Skin epidermis (tissue), 12 donors: Measurements from ENCODE around the gene HPDL.
"Not testable (repeated sequence)": the region's sequence is repeated elsewhere in the genome, so short reads cannot be mapped to it uniquely, and the experiment has no call there.

Source experiments
- H3K27ac ChIP-seq, 21 experiments: fragments of 200-600 bp; sonication (generic) in 11 of 21; one replicate each; pipeline ENCODE4 v1.5.0; 2020; ENCODE audit warnings: mild to moderate bottlenecking in 3 of 21, inconsistent platforms in 2 of 21, moderate library complexity in 2 of 21
- H3K4me3 ChIP-seq, 7 experiments: fragments of 200-600 bp; sonication (generic) in 2 of 7; one replicate each; pipeline ENCODE4 v1.5.0; 2020; ENCODE audit warnings: inconsistent platforms in 2 of 7, mild to moderate bottlenecking in 2 of 7, moderate library complexity in 1 of 7

HPDL gene

DNA sequence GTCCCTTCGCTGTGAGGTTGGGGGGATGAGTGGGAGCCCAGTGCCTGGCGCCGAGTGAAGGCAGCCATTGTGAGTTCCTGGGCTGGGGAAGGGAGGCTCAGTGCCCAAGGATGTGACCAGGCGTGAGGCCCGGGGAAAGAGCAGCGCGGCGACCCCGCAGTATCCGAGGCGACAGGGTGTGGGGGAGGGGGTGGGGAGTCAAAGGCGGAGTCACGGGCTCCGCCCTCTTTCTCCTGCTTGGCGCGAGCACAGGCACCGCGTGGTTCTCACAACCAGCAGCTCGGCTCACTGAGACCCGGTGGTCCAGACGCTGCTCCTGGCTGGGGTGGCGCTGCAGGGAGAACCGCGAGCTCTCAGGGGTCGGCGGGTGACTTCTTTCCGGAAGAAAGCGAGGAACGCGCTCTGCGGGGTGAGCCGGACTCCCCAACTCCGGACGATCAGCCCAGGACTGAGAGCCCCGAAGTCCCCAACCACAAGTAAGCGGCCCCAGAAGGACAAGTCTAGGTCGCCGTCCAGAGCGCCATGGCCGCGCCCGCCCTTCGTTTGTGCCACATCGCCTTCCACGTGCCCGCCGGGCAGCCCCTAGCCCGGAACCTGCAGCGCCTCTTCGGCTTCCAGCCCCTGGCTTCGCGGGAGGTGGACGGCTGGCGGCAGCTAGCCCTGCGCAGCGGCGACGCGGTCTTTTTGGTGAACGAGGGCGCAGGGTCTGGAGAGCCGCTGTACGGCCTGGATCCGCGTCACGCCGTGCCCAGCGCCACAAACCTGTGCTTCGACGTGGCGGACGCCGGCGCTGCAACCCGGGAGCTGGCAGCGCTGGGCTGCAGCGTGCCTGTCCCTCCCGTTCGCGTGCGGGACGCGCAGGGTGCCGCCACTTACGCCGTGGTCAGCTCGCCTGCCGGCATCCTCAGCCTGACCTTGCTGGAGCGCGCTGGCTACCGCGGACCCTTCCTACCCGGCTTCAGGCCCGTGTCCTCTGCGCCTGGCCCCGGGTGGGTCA is at the start of gene HPDL:
Gene HPDL (plus strand): TSS at position 269 of the 997 bp plus-strand sequence. CDS start 254 bp downstream, at position 523.
- peak within 1 kb of the TSS in 6 of 21 experiments; percentile 2 to 66 (median 14) for H3K27ac ChIP-seq

DNA sequence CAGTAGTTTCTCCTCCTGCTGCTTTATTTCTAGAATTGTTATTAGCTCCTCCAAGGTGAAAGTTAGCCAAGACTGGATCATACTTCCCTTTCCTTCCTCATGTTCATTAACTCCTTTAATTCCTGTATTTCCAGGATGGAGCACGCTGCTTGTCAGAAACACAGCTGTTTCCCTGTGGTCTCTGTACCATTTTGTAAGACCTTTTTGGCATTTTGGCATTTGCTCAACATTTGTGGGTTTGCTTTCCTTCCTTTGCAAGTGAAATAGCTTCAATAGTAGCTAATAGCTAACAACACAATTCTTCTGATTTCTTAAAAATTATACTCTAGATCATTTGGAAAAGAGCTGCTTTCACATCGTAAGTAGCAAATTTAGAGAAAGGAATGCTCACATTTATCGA is 44.3 kb upstream of the HPDL start:
- no peak overlapping the region for H3K27ac ChIP-seq
- H3K4me3 ChIP-seq = no peak overlapping the region

More for the DNA sequence above, at the start of gene HPDL:
- peak within 1 kb of the TSS; percentile 36 to 53 (median 46) for H3K4me3 ChIP-seq

GRCh38 chr1:45284858-45285257 is 41.8 kb upstream of the HPDL start:
- not testable (repeated sequence) for H3K4me3 ChIP-seq, H3K27ac ChIP-seq

DNA sequence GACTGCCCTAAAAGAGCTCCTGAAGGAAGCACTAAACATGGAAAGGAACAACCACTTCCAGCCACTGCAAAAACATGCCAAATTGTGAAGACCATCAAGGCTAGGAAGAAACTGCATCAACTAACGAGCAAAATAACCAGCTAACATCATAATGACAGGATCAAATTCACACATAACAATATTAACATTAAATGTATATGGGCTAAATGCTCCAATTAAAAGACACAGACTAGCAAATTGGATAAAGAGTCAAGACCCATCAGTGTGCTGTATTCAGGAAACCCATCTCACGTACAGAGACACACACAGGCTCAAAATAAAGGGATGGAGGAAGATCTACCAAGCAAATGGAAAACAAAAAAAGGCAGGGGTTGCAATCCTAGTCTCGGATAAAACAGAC is 40.2 kb upstream of the HPDL start:
- H3K27ac ChIP-seq = not testable (repeated sequence)

DNA sequence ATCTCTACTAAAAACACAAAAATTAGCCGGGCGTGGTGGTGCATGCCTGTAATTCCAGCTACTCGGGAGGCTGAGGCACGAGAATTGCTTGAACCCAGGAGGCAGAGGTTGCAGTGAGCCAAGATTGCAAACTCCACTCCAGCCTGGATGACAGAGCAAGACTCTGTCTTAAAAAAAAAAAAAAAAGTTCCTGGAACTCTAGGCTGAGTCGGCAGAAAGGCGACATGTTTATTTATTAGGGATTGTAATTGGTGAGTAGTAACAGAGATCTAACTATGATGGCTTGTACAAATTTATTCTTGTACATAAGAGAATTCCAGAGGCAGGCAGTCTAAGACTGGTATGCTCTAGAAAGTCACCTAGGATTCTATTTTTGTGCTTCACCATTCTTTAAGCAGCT is 35.7 kb upstream of the HPDL start:
- not testable (repeated sequence) for H3K4me3 ChIP-seq, H3K27ac ChIP-seq

More for the DNA sequence above, 40.2 kb upstream of the HPDL start:
- H3K4me3 ChIP-seq = not testable (repeated sequence)

DNA sequence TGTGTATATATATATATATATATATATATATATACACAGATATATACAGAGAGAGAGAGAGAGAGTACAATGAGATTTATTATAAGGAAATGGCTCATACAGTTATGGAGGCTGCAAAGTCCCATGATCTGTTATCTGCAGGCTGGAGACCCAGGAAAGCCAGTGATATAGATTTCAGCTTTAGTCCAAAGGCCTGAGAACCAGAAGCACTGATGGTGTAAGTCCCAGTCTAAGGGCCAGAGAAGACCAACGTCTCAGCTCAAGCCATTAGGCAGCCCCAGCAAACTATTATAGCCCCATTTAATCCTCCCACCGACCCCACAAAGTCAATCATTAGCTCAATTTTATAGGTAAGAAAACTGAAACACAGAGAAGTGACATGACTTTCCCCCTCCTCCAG is 35.0 kb upstream of the HPDL start:
- Histone ChIP-seq H3K27ac (no peak overlapping the region), H3K4me3 (no peak overlapping the region)

DNA sequence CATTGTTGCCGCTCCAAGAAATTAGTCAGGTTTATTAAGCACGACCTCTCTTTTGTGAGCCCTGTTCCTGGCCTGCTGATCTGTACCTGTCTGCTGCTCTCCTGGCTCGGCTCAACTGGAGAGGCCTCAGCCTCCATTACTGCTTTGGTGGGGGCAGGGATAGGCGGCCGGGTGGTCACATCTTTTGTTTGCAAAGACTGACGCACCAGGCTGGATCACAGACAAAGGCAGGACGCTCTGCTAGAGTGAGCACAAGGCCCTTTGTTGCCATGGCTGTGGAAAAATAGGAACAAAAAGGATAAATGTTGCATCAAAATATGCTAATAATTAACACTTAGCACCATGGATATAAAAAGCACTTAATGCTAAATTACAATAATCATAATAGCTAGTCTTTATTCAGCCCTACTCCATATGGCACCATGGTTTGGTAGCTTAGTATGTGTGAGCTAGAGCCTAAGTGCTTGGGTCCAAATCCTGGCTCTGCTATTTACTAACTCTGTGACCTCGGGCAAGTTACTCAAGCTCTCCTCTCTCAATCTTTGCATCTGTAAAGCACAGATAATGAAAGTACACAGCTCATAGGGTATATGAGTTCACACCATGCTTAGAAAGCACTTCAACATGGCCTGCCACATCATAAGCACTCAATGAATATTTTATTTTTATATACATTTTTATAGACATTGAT is 28.9 kb upstream of the HPDL start:
- Histone ChIP-seq H3K27ac (peak overlapping the region in 1 of 21 experiments; percentile 3), H3K4me3 (no peak overlapping the region)

DNA sequence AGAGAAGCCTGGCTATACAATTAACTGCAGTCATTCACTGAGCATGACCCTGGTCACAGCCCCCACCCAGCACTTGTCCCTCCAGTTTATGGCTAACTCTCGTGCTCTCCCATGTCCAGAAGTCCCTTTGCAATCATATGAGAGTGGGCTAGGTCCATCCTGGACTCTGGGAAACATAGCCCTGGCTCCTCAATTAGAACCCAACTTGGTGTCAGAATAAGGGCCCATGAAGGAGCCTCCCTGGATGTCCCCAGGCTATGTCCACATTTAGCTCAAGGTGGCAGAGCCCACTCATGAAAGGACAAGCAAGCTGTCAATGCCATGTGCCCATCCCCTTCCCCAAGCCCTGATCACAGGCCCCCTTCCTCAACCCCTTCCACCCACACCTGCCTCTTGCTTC is 27.4 kb upstream of the HPDL start:
- H3K27ac ChIP-seq = no peak overlapping the region
- H3K4me3 ChIP-seq = no peak overlapping the region

DNA sequence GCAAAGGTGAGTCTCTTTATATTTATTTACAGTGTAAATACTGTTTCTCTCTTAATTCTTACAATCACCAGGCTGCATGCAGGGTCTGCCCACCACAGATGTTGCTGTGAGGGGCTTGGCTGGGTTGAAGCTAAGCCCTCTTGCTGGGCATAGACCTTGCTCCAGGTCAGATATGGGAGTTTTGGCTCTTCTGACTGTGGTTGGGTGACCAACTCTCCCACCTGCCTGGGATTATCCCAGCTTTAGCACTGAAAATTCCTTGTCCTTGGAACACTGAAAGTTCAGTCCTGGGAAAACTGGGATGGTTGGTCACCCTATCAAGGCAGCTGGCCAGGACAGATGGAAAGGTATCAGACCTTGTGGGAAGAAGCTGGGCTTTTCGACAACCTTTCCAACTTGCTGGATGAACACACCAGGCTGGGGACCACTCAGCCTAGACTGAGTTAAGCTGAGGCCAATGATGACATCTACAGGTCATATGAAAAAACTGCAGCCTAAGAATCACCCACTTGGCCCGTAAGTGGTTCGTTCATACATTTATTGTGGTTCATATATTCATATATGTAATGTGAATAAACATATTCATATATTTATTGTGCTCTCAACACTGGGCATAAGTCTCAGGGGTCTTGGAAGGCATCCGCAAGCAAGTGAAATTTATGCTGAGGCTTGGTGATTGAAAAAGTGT is 26.6 kb upstream of the HPDL start:
- no peak overlapping the region for H3K4me3 ChIP-seq
- no peak overlapping the region for H3K27ac ChIP-seq

DNA sequence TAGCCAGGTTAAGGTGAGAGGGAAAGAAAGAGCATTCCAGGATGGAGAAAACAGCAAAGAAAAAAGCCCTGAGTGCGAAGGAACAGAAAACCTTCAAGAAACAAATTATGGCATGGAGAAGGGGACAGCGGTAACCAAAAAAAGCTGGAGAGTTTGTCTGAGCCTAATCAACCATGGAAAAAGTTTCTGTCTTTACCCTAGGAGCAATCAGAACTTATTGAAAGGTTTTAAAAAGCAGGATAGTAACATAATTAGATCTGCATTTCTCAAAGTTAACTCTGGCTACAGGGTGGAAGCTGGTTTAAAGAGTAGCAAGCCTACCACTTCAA is 26.1 kb upstream of the HPDL start:
- Histone ChIP-seq H3K4me3 (no peak overlapping the region), H3K27ac (no peak overlapping the region)

DNA sequence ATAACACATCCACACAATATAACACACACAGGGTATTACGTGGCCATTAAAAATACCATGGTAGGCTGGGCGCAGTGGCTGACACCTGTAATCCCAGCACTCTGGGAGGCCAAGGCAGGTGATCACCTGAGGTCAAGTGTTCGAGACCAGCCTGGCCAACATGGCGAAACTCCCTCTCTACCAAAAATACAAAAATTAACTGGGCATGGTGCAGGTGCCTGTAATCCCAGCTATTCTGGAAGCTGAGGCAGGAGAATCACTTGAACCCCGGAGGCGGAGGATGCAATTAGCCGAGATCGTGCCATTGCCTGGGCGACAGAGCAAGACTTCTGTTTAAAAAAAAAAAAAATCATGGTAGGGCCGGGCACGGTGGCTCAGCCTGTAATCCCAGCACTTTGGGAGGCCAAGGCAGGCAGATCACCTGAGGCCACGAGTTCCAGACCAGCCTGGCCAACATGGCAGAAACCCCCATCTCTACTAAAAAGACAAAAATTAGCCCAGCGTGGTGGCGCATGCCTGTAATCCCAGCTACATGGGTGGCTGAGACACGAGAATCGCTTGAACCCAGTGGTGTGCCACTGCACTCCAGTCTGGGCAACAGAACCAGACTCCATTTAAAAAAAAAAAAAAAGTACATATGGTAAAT is 24.1 kb upstream of the HPDL start:
- H3K4me3 ChIP-seq = peak overlapping the region; percentile 49 to 65 (median 63)
- peak overlapping the region in 20 of 21 experiments; percentile 75 to 93 (median 86) for H3K27ac ChIP-seq

DNA sequence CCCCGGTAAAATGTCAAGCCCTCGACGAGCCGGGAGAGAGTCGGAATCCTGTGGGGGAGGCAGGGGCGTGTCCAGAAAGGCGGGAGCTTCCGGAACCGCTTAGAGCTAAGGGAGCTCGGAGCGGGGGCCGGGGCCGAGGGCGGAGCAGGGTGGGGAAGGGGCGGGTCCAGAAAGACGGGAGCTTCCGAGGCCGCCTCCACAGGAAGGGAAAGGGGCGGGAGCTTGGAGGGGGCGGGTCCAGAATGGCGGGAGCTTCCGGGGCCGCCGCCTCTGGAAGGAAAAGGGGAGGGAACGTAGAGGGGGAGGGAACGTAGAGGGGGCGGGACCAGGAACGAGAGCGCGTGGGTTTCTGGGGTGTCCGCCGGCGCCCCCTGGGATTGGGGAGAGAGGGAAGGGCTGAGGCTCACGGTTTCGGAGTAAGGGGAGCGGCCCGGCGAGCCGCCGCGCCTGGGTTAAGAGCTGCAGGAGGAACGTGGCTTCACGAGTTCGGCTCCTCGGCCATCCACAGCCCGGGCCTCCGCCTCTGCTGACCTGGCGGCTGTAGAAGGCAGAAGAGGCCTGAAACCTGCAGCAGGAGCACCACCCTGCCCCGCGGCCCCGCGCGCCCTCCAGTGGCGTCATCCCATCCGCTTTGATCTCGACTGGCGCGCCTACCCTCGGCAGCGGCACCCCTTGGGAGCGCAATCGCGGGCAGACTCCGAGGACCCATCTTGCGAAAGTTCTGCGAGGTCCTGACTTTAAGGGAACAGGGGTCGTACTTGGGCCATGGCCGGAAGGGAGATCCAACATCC is 23.0 kb upstream of the HPDL start:
- Histone ChIP-seq H3K27ac (peak overlapping the region; percentile 23 to 94 (median 89)), H3K4me3 (peak overlapping the region; percentile 49 to 65 (median 63))

GRCh38 chr1:45304311-45305081 is 22.2 kb upstream of the HPDL start:
- peak overlapping the region; percentile 49 to 65 (median 63) for H3K4me3 ChIP-seq

DNA sequence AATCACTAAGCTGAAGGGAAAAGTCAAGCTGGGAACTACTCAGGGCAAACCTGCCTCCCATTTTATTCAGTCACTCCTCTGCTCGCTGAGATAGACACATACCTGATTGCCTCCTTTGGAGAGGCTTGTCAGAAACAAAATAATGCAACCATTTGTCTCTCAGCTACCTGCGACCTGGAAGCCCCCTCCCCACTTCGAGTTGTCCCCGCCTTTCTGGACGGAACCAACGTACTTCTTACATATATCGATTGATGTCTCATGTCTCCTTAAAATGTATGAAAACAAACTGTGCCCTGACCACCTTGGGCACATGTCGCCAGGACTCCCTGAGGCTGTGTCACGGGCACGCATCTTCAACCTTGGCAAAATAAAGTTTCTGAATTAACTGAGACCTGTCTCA is 21.5 kb upstream of the HPDL start:
- H3K27ac ChIP-seq = no peak overlapping the region
- no peak overlapping the region for H3K4me3 ChIP-seq

More at GRCh38 chr1:45304311-45305081, 22.2 kb upstream of the HPDL start:
- peak overlapping the region; percentile 23 to 94 (median 89) for H3K27ac ChIP-seq

GRCh38 chr1:45306319-45306718 is 20.4 kb upstream of the HPDL start:
- H3K4me3 ChIP-seq = no peak overlapping the region
- no peak overlapping the region for H3K27ac ChIP-seq

DNA sequence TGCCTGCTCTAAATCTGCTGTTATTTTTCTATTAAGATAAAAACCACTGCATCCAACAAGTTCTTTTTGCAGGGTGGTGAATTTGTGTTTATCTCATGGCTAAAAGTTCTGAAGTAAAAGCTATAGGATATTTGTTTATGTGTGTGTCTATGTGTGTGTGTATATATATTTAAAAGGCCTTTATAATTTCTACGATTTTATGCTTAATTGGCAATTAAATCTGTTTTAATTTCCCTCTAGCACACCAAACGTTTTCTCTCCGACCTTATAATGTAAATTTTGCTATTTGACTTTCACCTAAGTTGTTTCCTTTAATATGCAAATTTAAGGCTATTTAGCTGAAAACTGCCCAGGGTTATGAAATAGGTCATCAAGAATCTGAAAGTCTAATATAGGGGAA is 19.8 kb upstream of the HPDL start:
- H3K4me3 ChIP-seq = no peak overlapping the region
- no peak overlapping the region for H3K27ac ChIP-seq

DNA sequence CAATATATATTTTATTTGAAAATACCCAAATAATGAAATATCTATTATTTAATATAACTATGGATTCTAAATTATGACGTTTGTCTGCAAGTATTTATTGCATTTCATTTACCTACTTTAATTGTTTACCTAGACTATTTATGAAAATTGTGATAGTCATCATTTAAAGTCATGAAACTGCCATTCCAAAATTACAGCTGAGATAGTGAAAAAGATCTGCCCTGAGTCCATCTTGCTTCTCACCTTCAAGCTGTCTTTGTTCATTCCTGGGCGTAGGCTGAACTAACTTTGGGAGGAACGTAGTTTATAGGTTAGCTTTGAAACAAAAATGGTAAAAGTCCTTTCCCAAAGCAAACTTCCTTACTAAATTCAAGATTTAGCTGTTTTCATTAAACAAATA is 12.4 kb upstream of the HPDL start:
- no peak overlapping the region for H3K4me3 ChIP-seq
- H3K27ac ChIP-seq = no peak overlapping the region

- no peak overlapping the region for H3K4me3 ChIP-seq
- no peak overlapping the region for H3K27ac ChIP-seq
Observed at GRCh38 chr1:45317166-45317565, 9.5 kb upstream of the HPDL start.
